Measurements from ENCODE around the gene BMPR1B.
"Not testable (repeated sequence)": the region's sequence is repeated elsewhere in the genome, so short reads cannot be mapped to it uniquely, and the experiment has no call there.

BMPR1B gene

DNA sequence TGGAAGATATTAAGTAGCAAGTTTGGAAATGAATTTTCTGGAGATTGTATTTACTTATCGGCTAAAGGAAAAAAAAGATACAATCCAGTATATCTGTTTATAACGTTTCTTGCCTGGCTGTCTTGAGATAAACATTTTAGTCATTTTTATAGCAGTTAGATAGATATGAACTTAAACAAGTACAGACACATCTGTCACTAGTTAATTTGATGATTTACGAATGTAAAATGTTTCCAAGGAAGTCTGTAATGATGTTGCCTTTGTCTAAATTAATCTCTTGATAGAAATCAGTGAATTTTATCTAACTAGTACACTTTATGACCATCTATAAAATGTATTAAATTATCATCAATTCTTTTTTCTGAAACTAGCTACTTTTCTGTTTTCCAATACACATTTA is 5.7 kb downstream of the BMPR1B start:
- no peak for DNase-seq

DNA sequence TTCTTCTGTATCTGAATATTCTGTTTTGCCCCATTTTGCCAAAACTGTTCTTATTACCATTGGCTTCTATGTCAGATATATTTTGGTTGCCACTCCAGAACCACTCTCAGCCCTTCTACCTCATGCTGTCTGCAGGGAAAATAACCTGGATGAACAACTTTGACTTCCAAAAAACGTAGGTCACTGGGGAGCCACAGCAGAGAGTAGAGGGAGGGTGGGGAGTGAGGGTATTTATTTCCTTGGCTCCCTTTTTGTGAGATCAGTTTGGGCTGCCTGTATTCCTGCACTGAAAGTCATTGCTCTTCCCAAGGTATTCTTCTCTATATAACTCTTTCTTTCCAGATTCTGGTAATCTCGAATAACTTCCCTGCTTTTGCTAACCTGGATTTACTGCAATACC is 6.3 kb downstream of the BMPR1B start:
- no peak for DNase-seq

DNA sequence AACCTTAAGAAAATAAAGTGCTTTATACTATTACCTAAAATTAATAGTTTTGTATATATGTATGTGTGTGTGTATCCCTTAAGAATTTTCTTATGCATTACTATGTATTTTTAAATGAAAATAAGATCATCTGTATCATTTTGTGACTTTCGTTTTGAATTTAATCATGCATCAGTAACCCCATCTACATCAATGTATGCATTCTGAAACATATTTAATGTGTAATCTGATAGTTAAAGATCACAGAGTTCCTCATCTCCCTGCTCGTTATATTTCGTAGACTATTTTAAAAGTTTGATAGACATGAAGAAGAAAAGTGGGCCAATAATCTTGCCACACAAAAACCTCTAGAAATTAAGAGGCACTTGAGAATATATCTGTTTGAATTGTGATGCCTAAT is 7.4 kb downstream of the BMPR1B start:
- DNase-seq = no peak

DNA sequence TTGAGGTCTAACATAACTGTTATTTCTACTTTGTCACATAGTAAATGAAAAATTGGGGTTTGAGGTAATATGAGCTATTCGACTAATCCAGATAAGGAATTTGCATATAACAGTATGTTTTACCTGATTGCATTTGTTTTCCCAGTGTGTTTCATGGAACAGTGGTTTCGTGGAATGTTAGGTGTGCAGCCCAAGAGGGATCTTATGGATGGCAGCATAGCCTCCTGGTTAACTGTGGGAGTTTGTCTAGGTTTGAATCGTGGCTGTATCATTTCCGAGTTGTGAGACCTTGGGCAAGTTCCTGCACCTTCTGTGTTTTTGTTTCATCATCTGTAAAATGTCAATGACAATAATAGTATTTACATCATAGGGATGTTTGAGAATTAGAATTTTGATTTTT is 7.9 kb downstream of the BMPR1B start:
- no peak for DNase-seq

DNA sequence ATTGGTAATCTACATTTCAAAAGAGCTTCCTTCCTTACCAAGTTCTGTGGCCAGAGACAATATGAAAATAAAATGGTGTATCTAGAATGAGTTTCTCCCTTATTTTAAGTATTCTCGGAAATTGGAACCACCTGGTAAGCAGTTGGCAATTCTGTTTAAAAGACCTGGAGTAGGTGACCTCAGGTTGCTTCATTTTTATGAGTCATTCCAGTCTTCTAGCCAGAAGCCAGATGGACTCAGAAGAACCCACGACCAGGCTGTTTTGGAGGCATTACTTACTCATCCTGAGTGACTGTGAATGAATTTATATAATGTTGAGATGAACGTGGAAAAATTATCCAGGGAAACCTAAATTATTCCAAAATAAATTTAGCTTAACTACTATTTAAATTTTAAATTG is 9.1 kb downstream of the BMPR1B start:
- DNase-seq = no peak

DNA sequence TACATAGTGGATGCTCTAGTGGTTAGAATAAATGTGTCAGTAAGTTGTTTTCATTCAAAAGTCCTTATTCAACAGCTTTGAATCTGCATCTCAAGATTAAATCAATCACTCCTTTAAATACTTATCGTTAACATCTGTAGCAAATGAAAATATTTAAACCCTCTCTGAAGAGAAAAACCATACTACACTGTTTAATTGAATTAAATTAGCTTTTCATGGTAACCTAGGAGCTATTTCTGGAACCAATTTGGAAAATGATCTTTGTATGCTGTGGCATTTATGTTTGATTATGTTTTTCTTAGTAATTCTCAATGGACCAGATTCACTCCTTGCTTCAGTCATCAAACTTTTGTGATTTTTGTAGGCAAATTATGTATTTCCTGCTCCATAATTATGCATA is 9.7 kb downstream of the BMPR1B start:
- DNase-seq = no peak

DNA sequence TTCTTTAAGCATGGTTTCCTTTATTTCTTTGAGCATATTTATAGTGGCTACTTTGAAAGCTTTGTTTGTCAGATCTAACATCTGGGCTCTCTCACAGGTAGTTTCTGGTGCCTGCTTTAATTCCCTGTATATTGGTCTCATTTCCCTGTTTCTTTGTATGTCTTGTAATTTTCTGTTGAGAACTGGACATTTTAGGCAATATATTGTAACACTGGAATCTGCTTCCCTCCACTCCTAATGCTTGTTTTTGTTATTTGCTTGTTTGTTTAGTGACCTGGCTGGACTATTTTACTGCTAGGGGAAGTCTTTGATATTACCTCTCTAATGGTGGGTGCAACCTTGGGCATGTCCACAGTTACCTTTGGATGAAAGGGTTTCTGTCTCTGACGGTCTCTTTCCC is 25.0 kb downstream of the BMPR1B start:
- no peak for DNase-seq

DNA sequence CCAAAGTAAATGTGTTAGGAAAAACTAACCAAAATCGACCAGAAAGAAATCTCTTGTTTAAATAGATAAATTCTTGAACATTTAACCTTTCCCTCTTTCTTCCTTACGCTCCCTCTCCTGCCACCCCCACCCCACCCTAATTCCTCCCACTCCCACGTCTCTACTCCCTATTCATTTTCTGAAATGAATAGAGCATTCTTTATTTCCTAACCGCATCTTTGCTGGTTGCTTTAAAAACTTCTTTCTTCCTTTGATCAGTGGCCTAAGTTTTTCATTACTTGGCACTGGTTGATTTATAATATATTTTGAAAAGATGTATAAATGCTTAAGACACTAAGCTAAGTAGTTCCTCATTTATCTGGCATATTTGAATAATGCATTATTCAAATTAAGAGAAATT is 33.9 kb downstream of the BMPR1B start:
- DNase-seq = no peak

DNA sequence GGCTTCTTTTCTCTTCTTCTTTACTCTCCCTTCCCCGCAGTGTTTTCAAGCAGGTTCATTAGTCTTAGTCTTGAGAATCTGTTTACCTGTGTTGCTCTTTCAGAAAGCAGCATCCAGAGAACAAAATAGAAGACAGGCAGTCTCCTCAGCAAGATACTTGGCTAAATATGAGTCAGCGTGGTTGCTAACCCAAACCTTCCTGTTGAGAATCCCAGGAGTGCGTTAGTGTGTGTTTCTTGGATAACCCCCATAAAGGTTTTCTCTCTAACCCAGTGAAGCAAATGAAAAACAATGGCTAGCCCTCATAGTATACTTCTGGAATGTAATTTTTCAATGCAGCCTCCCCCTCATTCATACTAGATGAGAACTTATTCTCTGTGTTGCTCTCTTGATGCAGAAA is 41.1 kb downstream of the BMPR1B start:
- no peak for DNase-seq

DNA sequence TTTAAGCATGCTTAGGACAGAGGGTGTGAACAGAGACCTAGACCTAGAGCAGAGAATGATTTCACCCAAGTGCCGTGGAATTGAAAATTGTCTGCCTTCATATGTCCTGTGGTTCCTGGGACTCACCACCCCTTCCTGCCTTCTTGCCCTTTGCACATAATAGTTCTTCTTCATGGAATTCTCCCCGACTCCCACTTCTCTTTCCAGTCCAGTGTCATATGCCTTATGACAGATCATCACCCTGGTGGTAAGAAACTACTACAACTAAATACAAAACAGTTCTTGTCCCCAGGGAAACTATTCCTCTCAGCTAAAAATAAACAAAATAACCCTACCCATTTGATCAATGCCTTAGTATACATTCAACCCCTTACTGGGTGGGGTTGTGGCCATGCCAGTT is 43.3 kb downstream of the BMPR1B start:
- no peak for DNase-seq

DNA sequence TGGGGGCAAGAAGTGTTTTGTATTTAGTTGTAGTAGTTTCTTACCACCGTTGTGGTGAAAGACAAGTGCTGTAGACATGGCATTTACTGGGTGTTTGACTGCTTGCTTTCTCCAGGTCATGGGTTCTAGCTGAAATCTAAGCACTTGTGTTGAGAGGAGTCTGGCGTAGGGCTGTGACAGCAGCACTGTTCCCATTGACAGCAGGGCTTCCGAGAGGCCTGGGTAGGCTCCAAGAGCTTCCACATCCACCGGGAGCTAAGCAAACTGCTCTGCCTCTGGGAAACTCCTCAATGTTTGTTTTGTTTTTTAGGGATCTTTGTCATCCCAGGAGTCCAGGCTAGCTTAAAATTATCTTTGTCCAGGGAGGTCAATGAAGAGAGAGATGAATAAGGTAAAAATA is 44.3 kb downstream of the BMPR1B start:
- DNase-seq = no peak

DNA sequence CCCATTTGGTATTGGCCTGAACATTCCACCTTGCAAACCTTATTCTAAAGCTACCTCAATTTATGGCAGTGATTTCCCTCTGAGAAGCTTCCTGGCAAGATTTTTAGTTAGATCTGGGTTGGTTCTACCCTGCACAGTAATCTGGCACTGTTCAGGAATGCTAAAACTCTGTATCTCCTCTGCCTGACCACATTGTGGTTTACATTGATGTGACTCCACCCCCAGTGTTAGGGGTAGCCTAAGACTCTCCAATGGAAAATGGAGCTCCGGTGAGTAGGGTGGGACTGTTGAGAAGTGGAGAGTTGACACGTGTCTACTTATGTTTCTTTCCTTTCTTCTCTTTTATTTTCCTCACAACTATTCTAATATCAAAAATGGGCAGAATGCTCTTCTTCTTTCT is 45.4 kb downstream of the BMPR1B start:
- DNase-seq = no peak

DNA sequence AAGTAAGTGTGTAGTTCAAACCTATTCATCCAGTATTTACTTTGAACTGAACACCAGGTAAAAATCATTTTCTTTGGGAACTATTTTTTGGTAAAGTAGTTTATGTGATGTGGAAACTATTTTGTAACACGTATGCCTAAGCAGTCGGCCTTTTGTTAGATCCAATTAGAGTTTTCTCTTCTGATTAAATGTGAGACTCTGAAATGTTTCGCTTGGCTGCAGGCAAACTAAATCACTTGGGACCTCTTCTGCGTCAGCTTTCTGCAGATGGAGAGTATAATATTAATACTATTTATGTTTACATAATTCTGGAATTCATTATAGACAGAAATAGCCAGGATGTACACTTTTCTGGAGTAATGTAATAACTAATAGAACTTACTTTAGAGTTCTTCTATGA is 46.9 kb downstream of the BMPR1B start:
- DNase-seq = no peak

DNA sequence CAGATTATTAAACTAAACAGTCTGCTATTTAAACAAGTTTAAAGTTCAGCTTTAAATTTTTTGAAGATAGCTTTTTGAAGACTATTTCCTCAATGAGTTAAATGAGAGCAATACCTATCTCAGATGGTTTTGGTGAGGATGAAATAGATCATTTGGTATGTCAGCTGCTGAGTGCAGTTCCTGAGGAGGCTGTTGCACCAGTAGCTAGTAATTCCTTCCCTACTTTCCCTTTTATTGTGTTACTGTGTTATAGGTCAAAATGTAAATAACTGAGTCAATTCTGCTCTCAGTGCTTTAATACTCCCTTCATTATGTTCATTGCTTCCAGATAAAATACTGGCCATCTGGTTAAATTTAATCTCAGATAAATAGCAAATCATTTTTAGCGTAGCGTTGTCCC is 48.6 kb downstream of the BMPR1B start:
- DNase-seq = no peak

DNA sequence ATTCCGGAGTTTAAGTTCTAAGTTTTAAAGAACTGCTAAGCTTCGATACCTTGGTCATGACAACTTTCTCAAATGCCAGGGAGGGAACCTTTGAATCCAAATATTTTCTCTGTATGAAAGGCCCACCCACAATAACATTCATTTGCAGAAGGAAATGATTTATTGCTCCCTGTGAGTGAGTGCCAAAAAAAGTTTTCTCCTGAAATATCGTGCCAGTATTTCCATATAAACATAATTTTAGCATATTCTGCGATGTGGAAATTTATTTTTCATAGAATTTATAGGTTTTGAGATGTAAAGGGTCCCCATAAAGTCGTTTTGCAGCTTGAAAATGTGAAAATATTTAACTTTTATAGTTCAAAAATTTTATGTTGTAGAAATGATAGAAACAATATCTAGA is 53.9 kb downstream of the BMPR1B start:
- DNase-seq = no peak

DNA sequence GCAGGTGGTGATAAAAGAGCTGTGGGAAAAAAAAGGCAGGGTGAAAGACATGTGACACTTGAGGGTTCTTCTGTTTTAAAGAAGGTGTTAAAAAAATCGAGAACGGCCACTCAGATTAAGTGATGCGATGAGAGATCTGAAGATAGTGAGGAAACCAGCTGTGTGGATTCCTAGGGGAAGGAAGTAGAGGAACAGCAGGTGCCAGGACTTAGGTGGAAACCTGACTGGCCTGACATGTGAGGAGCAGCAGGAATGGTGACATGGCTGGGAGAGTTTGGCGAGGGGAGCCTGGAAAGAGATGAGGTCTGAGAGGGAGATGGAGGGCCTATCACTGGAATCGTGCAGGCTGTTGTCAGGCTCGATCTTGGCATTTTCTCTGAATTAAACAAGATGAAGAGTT is 55.5 kb downstream of the BMPR1B start:
- no peak for DNase-seq

DNA sequence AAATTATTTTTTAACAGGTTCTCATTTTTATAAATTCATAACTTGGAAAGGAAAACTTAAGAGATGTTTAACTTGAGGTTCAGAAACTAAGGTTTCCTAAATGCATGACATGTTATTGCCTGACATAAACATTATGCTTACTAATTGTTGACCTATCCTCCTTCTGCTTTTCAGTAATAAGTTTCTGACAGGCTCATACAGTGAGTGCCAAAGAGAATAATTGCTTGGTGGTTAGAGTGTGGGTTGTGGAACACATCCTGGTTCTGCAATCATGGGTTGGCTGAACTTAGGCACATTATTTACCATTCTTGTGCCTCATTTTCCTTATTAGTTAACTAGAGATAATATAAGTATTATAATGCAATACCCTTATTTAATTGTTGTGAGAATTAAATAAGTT is 56.5 kb downstream of the BMPR1B start:
- DNase-seq = no peak

DNA sequence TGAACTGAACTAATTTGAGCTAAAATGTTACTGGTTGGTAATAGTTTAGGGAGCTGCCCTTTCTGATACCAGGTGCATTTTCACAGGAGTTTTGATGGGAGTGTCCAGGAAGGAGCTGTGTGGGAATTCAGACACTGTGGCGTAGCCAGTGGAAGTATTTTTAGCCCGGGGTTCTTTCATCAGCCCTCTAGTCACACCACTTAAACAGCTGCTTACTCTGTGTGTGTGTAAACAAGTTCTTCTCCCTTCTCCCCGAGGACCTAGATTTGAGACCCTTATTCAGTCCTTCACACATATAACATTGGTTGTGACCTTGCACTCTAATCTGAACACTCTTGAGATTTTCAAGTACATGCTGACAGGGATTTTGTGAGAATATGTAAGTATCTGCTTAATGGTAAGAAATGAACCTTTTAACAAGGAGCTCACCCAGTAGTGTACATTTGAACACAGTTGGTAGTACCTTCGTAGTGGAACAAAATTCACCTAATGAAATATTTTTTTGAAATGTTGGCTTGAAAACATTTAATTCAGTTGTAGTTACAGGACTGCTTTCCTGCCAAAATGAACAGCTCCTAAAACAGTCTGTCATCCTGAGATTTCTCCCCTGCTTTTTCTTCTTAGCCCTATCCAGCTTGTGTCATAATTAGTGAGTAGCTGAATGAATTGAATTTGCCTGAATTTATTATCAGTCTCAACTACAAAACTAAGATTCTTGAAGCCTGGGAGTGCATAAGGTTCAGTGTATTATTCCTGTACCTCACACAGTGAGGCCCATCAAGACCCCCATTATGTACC is 61.8 kb downstream of the BMPR1B start:
- DNase-seq = no peak

DNA sequence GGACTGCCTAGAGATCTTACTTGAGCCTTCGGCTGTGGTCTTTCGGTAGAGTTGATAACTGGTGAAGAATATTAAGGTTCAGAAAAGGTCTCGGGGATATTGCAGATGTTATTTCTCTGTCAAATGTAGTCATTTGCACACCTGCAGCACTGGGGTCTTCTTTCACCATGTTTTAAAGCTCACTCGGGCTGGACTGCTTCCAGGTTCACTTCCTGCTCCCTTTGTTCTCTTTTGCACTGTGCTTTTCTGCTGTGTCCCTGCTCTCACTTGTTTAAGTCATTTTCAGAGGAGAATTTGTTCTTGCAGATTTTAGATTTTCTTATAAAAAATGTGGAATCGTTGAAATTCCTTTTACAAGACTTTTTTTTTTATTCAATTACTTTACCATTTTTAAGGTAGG is 68.5 kb downstream of the BMPR1B start:
- DNase-seq = no peak

DNA sequence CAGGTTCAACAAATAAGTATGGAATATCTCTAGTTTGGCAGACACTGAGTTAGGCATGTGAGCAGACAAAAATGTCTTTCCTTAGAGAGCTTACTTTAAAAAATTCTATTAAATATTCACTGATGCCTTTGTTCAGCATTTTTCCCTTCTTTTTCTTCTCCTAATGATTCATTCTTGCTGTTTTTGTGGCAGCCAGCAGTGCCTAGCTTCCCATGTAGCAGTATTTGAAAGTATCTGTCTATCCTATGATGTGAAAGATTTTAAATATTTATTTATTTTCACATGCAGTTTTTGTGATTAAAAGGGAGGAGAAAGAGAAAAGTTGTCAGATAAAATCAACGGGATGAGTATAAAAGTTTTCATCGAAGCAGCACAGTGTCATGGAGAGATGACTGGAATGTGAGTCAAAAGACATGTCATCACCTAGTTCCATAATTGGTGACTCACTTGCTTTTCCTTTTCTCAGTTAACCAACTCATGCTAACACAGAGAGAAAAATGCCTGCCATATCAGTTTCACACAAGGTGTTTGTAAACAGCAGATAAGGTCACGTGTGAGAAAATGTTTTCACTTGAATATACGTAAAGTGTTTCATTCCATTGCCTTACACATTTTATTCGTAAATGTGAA is 69.8 kb downstream of the BMPR1B start:
- no peak for DNase-seq

DNA sequence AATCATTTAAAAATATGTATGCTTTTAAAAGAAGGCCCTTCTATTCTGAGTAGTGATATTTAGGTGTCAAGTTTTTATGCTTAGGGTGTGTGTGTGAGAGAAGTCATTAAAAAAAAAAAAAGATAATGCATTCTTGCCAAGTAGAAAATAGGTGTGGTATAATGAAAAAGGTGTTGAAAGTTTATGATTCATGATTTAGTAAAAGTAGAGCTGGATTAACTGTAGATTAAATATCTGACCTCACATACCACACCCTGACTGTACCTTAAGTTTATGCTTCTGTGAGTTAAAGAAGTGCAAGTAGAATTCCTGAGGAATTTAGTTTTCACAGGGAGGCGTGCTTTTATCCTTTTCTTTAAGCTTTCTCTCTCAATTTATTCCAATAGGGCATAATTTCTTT is 71.1 kb downstream of the BMPR1B start:
- DNase-seq = no peak

DNA sequence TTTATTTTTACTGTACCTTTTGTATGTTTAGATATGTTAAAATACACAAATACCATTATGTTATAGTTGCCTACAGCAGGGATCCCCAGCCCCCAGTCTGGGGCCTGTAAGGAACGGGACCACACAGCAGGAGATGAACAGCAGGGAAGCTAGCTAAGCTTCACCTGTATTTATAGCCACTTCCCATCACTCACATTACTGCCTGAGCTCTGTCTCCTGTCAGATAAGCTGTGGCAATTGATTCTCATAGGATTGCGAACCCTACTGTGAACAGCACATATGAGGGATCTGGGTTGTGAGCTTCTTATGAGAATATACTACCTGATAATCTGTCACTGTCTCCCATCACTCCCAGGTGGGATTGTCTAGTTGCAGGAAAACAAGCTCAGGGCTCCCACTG is 73.9 kb downstream of the BMPR1B start:
- DNase-seq = no peak

DNA sequence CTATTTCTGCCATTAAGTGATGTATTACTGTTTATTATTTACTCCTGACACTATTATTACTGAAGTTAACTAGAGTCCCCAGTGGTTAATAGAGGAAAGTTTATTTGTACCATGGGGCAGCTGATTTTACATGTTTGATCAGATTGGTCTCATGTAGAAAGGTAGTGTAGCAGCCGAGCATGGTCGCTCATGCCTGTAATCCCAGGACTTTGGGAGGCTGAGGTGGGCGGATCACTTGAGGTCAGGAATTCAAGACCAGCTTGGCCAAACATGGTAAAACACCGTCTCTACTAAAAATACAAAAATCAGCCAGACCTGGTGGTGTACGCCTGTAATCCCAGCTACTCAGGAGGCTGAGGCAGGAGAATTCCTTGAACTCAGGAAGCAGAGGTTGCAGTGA is 74.6 kb downstream of the BMPR1B start:
- DNase-seq = not testable (repeated sequence)

DNA sequence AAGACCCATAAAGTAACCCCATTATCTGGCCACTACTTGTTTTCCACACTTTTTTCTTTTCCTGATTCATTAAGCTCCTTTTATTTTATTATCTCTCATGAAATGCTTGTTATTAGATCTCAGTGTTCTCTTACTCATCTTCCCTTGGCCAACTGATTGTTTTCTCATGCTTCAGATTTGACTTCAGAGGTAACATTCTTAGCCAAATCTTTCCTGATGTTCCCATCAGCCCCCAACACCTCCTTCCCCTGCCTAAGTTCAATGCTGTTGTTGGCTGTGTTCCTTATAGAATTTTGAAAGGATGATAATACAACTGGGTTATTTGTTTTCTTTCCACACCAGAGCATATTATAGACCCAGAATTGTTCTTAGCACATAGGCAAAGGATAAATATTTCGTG is 75.6 kb downstream of the BMPR1B start:
- no peak for DNase-seq

DNA sequence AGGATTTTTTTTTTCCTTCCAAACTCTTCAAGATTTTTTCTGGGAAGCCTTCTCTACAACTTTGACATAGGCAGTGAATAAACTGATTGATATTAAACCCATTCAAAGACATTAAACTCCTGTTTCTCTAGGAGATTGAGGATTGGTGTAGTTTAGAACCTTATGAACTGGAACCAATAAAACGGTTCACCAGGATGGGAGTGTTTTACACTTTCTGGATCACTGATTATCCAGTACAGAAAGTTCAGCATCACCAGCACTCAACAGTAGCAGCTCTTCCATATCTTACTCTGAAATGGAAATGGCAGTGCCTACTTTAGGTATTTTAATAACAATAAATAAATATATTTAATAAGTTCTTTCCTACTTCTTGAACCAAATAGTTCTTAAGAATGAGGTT is 76.7 kb downstream of the BMPR1B start:
- DNase-seq = no peak

Measured in stimulated activated CD4-positive, alpha-beta T cell treated with anti-CD3 and anti-CD28 coated beads, Interleukin-12 subunit alpha, Interleukin-12 subunit beta, amount 100 ng/mL, for 4 hours (primary cell).